ENCODE measurements around the gene SPAG16.
"Not testable (repeated sequence)": the region's sequence is repeated elsewhere in the genome, so short reads cannot be mapped to it uniquely, and the experiment has no call there.

SPAG16 gene

DNA sequence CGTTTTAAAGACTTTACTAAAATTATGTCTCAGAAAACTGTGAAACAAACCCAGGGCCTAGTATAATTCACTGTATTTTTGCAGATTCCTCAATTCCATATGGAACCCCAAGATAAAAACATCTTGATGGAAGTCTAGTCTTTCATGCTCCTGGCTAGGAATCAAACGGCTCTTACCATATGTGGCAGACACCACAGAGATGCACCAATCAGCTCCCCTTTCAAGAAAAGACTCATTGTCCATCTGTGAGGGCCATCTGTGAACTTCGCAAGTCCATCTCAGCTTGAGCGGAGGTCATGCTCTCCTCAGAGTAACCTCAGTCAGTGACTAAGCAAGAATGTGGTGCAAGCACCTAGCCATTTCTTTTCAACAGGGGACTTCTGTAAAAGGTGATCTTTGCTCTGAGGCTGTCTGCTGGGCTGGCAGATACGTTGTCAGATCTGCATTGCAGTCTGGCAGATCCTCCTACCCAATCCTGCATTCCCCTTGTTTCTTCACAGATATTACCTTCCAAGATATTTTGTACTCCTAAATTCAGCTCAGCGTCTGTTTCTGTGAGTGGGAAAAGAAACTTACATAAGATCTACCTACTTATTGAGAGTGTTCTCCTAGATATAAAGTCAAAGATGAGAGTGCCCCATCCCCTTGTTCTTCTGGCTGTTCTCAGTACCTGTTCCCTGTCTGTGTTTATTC, 419.3 kb downstream of the SPAG16 start:
- no peak for TF ChIP-seq ZFX (IDR thresholded peaks at IDR 0.05)
- TF ChIP-seq CTCF (conservative IDR thresholded peaks at IDR 0.05), result no peak
- no peak overlapping the region for H3K27ac ChIP-seq

GRCh38 chr2:213710164-213710563, 425.9 kb downstream of the SPAG16 start:
- H3K27ac ChIP-seq, result no peak overlapping the region
- no peak for TF ChIP-seq CTCF (conservative IDR thresholded peaks at IDR 0.05)
- TF ChIP-seq ZFX (IDR thresholded peaks at IDR 0.05), result no peak

DNA sequence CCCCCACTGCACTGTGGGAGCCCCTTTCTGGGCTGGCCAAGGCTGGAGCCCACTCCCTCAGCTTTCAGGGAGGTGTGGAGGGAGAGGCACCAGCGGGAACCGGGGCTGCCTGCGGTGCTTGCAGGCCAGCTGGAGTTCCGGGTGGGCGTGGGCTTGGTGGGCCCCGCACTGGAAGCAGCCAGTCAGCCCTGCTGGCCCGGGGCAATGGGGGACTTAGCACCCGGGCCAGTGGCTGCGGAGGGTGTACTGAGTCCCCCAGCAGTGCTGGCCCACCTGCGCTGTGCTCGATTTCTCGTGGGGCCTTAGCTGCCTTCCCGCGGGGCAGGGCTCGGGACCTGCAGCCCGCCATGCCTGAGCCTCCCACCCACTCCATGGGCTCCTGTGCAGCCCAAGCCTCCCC, 434.1 kb downstream of the SPAG16 start:
- not testable (repeated sequence) for H3K27ac ChIP-seq

GRCh38 chr2:213722565-213722964, 438.3 kb downstream of the SPAG16 start:
- H3K27ac ChIP-seq, result no peak overlapping the region
- no peak for TF ChIP-seq CTCF (conservative IDR thresholded peaks at IDR 0.05)
- no peak for TF ChIP-seq ZFX (IDR thresholded peaks at IDR 0.05)

GRCh38 chr2:213723041-213723560, 438.8 kb downstream of the SPAG16 start:
- no peak overlapping the region for H3K27ac ChIP-seq
- no peak for TF ChIP-seq ZFX (IDR thresholded peaks at IDR 0.05)
- peak; percentile 18 for TF ChIP-seq CTCF (conservative IDR thresholded peaks at IDR 0.05)

DNA sequence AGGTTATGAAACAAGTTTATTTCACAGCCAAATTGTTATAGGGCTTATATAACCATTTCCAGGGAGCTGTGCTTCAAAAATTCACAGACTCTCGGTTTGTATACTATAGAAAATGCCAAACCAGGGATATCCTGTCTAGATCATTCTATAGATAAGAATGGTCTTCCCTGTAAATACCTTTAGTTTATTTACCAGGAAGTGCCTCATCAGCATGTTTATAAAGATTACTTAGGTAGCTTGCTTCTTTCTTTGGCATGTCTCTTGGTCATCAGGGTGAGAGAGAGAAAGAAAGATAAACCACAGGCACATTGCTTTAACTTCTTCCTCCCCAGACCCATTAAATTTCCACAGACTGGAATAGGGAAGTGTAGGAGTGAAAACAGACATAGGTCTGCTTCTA, 439.4 kb downstream of the SPAG16 start:
- no peak overlapping the region for H3K27ac ChIP-seq
- TF ChIP-seq CTCF (conservative IDR thresholded peaks at IDR 0.05), result no peak

DNA sequence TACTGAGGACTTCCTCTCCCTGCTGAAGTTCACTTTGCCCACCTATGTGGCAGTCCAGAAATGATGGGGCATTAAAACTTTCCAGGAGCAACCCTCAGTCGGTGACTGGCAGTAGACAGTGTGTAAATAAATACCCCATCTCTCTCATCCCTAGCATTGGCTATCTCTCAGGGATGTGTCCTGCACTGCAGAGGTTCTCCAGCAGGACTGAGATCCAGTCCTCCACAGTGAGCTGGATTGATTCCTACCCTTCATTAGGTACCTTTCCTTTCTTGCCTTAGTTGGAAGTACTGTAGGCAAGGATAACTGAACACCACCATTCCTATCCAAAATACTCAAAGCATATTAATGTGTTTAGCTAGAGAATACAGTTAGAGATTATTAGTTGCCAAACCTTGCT, 441.8 kb downstream of the SPAG16 start:
- H3K27ac ChIP-seq, result no peak overlapping the region
- TF ChIP-seq CTCF (conservative IDR thresholded peaks at IDR 0.05) (no peak), ZFX (IDR thresholded peaks at IDR 0.05) (no peak)

- no peak for TF ChIP-seq ZFX (IDR thresholded peaks at IDR 0.05)
- TF ChIP-seq CTCF (conservative IDR thresholded peaks at IDR 0.05), result no peak
- no peak overlapping the region for H3K27ac ChIP-seq
These were observed 449.6 kb downstream of the SPAG16 start for GRCh38 chr2:213733893-213734292.
